ENCODE measurements around the gene PFKFB4.
"Not testable (repeated sequence)": the region's sequence is repeated elsewhere in the genome, so short reads cannot be mapped to it uniquely, and the experiment has no call there.

The PFKFB4 gene

GRCh38 chr3:48524970-48525369, 31.6 kb downstream of the PFKFB4 start:
- DNase-seq = no peak

- DNase-seq = no peak
Observed at GRCh38 chr3:48521635-48522034, 35.0 kb downstream of the PFKFB4 start.

GRCh38 chr3:48519277-48519643, 37.3 kb downstream of the PFKFB4 start:
- DNase-seq = no peak

- no peak for DNase-seq
Observed at GRCh38 chr3:48518638-48519276, 37.8 kb downstream of the PFKFB4 start.

- DNase-seq = no peak
Observed at GRCh38 chr3:48518069-48518468, 38.5 kb downstream of the PFKFB4 start.

GRCh38 chr3:48516571-48516970, 40.0 kb downstream of the PFKFB4 start:
- no peak for DNase-seq

- DNase-seq = no peak
Observed at GRCh38 chr3:48514431-48515227, 42.0 kb downstream of the PFKFB4 start.

- no peak for DNase-seq
Observed at GRCh38 chr3:48511551-48511950, 45.1 kb downstream of the PFKFB4 start.

GRCh38 chr3:48507256-48508061, 49.1 kb downstream of the PFKFB4 start:
- no peak for DNase-seq

GRCh38 chr3:48505968-48506504, 50.6 kb downstream of the PFKFB4 start:
- DNase-seq = no peak

GRCh38 chr3:48505146-48505545, 51.5 kb downstream of the PFKFB4 start:
- no peak for DNase-seq

- no peak for DNase-seq
Observed at GRCh38 chr3:48504051-48504946, 52.3 kb downstream of the PFKFB4 start, which contains the start of gene SHISA5. TSS of gene SHISA5 (minus strand) at chr3:48504174. CDS start at chr3:48504094, 80 bp downstream.

GRCh38 chr3:48503401-48504050, 53.1 kb downstream of the PFKFB4 start:
- no peak for DNase-seq

GRCh38 chr3:48502728-48503168, 53.9 kb downstream of the PFKFB4 start:
- no peak for DNase-seq

GRCh38 chr3:48502121-48502520, 54.5 kb downstream of the PFKFB4 start:
- DNase-seq = no peak

GRCh38 chr3:48501196-48501595, 55.4 kb downstream of the PFKFB4 start:
- DNase-seq = no peak

- no peak for DNase-seq
Observed at GRCh38 chr3:48500656-48501055, 55.9 kb downstream of the PFKFB4 start.

- DNase-seq = no peak
Observed at GRCh38 chr3:48493203-48493501, 63.5 kb downstream of the PFKFB4 start.

- no peak for DNase-seq
Observed at GRCh38 chr3:48492461-48493202, 64.0 kb downstream of the PFKFB4 start.

- DNase-seq = no peak
Observed at GRCh38 chr3:48486952-48487351, 69.7 kb downstream of the PFKFB4 start.

GRCh38 chr3:48482822-48483221, 73.8 kb downstream of the PFKFB4 start:
- DNase-seq = not testable (repeated sequence)
